ENCODE measurements around the gene LDLRAD4.
A peak's percentile ranks its signal among the peaks of the same experiment; 100 is the strongest.

The LDLRAD4 gene

DNA sequence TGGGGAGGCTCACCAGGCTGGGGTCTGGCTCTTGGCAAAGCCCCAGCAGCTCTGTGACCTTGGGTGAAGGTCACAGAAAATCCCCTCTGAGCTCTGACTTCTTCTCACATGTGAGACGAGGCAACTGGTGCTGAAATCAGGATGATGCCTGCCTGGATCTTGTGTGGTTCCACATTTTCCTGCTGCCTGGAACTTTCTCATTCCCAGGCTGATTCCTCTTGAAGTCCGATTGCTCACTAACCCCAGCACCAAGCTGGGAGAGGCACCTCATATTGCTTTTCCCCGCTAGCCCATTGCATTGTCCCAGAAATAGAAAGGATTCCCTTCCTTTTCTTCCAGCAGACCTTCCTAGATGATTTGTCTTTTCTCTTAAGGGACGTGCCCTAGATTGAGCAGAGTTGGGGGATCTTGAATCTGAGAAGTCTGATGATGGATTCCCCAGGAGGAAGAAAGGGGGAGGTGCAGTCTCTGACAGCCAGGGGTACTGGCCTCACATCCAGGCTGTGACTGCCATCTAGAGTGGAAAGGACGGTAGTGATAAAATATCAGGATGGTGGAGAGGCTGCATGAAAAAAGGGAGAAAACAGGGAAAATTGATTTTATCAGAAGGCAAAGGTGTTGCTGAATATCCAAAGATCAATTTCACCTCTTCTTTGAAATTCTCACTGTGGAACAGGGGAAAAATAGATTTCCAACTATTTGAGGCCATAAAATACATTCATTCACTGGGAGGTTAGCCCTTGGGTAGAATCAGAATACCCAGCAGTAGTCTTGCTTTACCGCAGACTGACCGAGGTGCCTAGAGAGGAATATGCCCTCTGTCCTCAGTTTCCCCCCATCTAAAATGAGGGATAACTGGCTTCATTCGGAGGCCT lies 411.5 kb downstream of the LDLRAD4 start:
- Mint-ChIP-seq H3K27ac (peak overlapping the region; percentile 5 to 56 (median 24)), H3K4me3 (no peak overlapping the region), H3K9me3 (no peaks in the 10 kb centered on the region), H3K4me1 (peaks cover 7% of the 10 kb centered on the region), H3K27me3 (ENCODE audit: low read depth) (peaks cover 7% of the 10 kb centered on the region), H3K36me3 (ENCODE audit: low read depth) (no peaks in the 10 kb centered on the region)
- TF ChIP-seq, protein P1, sequence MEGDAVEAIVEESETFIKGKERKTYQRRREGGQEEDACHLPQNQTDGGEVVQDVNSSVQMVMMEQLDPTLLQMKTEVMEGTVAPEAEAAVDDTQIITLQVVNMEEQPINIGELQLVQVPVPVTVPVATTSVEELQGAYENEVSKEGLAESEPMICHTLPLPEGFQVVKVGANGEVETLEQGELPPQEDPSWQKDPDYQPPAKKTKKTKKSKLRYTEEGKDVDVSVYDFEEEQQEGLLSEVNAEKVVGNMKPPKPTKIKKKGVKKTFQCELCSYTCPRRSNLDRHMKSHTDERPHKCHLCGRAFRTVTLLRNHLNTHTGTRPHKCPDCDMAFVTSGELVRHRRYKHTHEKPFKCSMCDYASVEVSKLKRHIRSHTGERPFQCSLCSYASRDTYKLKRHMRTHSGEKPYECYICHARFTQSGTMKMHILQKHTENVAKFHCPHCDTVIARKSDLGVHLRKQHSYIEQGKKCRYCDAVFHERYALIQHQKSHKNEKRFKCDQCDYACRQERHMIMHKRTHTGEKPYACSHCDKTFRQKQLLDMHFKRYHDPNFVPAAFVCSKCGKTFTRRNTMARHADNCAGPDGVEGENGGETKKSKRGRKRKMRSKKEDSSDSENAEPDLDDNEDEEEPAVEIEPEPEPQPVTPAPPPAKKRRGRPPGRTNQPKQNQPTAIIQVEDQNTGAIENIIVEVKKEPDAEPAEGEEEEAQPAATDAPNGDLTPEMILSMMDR (IDR thresholded peaks at IDR 0.05; ENCODE audit: unreplicated experiment in 3 of 3): peak; percentile 77 to 84 (median 80)

DNA sequence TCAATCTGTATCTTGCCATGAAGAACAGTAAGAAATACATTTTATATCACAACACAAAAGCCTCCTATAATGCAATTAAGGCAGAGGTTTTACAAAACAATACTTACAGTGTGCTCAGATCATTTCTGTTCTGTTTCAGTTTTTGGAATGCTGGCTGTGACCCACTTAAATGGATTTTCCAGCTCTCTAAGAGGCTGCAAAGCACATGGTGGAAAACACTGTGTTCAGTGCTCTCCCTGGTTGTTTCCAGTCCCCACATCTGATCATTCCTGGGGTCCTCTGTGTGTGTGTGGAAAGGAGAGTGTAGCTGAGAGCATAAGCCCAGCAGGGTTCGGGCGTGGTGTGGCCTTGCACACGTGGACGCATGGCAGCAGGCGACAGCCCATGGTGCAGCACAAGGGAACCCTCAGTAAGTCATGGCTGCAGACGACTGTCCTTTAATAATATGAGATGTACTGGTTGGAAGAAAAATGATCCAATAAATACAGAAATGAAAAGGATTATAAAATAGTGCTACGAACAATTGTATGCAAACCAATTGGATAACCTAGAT lies 412.2 kb downstream of the LDLRAD4 start:
- Mint-ChIP-seq H3K27me3 (ENCODE audit: low read depth) (peaks cover 4% of the 10 kb centered on the region), H3K36me3 (ENCODE audit: low read depth) (no peaks in the 10 kb centered on the region), H3K9me3 (no peaks in the 10 kb centered on the region), H3K27ac (no peak overlapping the region), H3K4me3 (no peak overlapping the region), H3K4me1 (peaks cover 7% of the 10 kb centered on the region)
- TF ChIP-seq, protein P1 (IDR thresholded peaks at IDR 0.05; ENCODE audit: unreplicated experiment in 3 of 3): no peak

DNA sequence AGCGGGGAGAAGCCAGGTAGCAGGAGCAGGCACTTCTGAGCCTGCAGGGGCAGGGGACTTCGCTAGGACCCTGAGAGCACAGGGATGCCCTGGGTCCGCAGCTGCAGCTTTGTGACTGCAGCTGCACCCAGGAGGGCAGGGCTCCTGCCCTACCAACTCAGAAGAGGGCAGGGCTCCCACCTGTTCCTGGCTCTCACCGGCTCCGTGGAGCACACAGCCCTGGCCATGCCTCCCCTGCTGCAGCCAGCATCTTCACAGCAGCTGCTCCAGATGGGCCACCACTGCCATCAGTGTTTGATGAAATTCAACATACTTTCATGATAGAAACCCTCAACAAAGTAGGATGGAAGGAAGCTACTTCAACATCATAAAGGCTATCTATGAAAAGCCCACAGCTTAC lies 415.1 kb downstream of the LDLRAD4 start:
- Mint-ChIP-seq H3K27ac (no peak overlapping the region), H3K4me3 (no peak overlapping the region), H3K27me3 (ENCODE audit: low read depth) (peaks cover 4% of the 10 kb centered on the region), H3K9me3 (no peaks in the 10 kb centered on the region), H3K4me1 (peaks cover 7% of the 10 kb centered on the region), H3K36me3 (ENCODE audit: low read depth) (no peaks in the 10 kb centered on the region)
- TF ChIP-seq, protein P1 (IDR thresholded peaks at IDR 0.05; ENCODE audit: unreplicated experiment in 3 of 3): no peak

DNA sequence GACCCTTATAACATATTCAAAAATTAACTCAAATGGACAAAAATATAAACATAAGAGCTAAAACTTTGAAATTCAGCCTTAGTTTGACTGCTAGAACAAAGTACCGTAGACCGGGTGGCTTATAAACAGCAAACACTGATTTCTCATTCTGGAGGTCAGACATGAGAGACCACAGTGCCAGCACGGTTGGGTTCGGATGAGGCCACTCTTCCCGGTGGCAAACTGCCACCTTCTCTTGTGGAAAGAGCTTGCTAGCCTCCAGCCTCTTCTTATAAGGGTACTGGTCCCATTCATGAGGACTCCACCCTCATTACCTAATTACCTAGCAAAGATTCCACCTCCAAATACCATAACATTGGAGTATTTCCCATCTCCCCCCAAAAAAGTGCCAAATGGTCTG lies 416.5 kb downstream of the LDLRAD4 start:
- H3K9me3 Mint-ChIP-seq: no peaks in the 10 kb centered on the region
- H3K4me1 Mint-ChIP-seq: peaks cover 3% of the 10 kb centered on the region
- H3K27ac Mint-ChIP-seq: no peak overlapping the region
- no peak overlapping the region for H3K4me3 Mint-ChIP-seq
- no peaks in the 10 kb centered on the region for H3K36me3 Mint-ChIP-seq (ENCODE audit: low read depth)
- H3K27me3 Mint-ChIP-seq (ENCODE audit: low read depth): peaks cover 3% of the 10 kb centered on the region
- TF ChIP-seq, protein P1 (IDR thresholded peaks at IDR 0.05; ENCODE audit: unreplicated experiment in 3 of 3): no peak

DNA sequence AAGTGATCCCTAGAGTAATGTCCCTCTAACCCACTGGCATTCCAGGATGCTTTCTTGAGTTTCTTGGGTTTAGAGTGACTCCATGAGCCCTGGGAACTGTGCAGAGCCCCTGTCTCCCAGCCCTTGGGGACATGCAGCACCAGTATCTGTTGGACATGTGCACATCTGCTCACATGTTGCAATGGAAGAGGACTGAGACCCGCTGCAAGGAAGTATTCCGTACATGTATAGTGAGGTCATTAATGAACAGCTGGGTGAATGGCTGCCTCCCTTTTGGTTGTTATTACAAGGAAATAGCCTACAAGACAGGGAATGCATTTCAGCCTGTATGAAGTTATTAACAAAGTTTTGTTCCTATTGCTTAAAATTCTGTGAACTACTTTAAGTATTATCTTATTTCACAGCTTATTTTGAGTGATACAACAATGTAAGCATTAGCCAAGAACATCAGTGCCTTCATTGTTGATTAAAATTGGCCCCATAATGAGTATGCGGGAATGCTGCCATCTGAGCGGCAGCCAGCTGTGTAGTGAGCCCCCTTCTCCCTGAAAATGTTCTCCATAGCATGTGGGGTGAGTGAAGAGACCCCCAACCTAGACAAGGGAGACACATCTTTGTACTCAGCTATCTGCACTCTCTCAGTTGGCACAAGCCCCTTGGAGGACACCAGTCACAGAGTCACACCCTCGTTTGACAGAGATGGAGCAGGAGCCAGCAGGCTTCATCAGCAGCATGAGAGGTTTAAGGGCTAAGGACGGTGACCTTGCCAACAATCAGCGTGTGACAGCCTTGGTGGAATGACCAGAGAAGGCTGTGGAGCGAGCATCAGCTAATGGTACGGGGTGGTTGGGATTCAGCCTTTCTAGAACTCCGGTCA lies 420.4 kb downstream of the LDLRAD4 start:
- peaks cover 3% of the 10 kb centered on the region for H3K27me3 Mint-ChIP-seq (ENCODE audit: low read depth)
- peaks cover 3% of the 10 kb centered on the region for H3K9me3 Mint-ChIP-seq
- no peaks in the 10 kb centered on the region for H3K4me1 Mint-ChIP-seq
- TF ChIP-seq, protein P1 (IDR thresholded peaks at IDR 0.05; ENCODE audit: unreplicated experiment in 3 of 3): no peak
- no peak overlapping the region for H3K4me3 Mint-ChIP-seq
- peaks cover 5% of the 10 kb centered on the region for H3K36me3 Mint-ChIP-seq (ENCODE audit: low read depth)
- H3K27ac Mint-ChIP-seq: no peak overlapping the region

Measured in nephron (organoid).